GM12878 (cell line): ENCODE results near the gene HIVEP3.

Experiments used
- BACH1 ChIP-seq: fragments of 450-650 bp; IDR thresholded peaks from 2 replicates; pipeline ENCODE4 v1.6.1; 2017; ENCODE audit warnings: mild to moderate bottlenecking, borderline replicate concordance
- BMI1 ChIP-seq: fragments of 450-650 bp; IDR thresholded peaks from 2 replicates; pipeline ENCODE4 v1.6.1; 2016; ENCODE audit warnings: mild to moderate bottlenecking, moderate library complexity, borderline replicate concordance
- CEBPB ChIP-seq, 2 experiments: fragments of 150-350 bp in 1 of 2; IDR thresholded peaks; 2 replicates each; pipeline ENCODE4 v1.6.1; 2012 to 2014; ENCODE audit warnings: low read depth in 2 of 2, low read length in 2 of 2, borderline replicate concordance in 1 of 2, inconsistent platforms in 1 of 2
- CHD4 ChIP-seq: fragments of 200-600 bp; sonication (generic); IDR thresholded peaks from 2 replicates; pipeline ENCODE4 v1.6.1; 2016; ENCODE audit warnings: mild to moderate bottlenecking
- E2F4 ChIP-seq: IDR thresholded peaks from 2 replicates; pipeline ENCODE4 v1.6.1; 2012; ENCODE audit warnings: low read depth, low read length, improper control_type of control experiment
- HDAC2 ChIP-seq: fragments of 200-600 bp; sonication (generic); IDR thresholded peaks from 2 replicates; pipeline ENCODE4 v1.6.1; 2017
- KDM1A ChIP-seq: fragments of 200-600 bp; sonication (generic); IDR thresholded peaks from 2 replicates; pipeline ENCODE4 v1.6.1; 2016; ENCODE audit warnings: borderline replicate concordance
- NFIC ChIP-seq: IDR thresholded peaks from 2 replicates; pipeline ENCODE4 v1.6.1; 2012; ENCODE audit warnings: low read depth, mild to moderate bottlenecking, inconsistent platforms, low read length, moderate library complexity
- NR2F1 ChIP-seq: fragments of 450-650 bp; conservative IDR thresholded peaks from 2 replicates; pipeline ENCODE4 v1.6.1; 2017; ENCODE audit warnings: mild to moderate bottlenecking
- POLR2A ChIP-seq: IDR thresholded peaks from 2 replicates; pipeline ENCODE4 v1.6.1; 2011; ENCODE audit warnings: low read depth, mild to moderate bottlenecking, low read length
- RBBP5 ChIP-seq: fragments of 200-600 bp; sonication (generic); conservative IDR thresholded peaks from 2 replicates; pipeline ENCODE4 v1.6.1; 2016
- REST ChIP-seq: IDR thresholded peaks from 2 replicates; pipeline ENCODE4 v1.6.1; 2012; ENCODE audit warnings: mild to moderate bottlenecking, low read depth, low read length
- TF ChIP-seq, protein P1 (sequence below), 3 experiments: IDR thresholded peaks in 2 of 3; conservative IDR thresholded peaks in 1 of 3; 2 replicates each; pipeline ENCODE4 v1.5.1; 2011; ENCODE audit warnings: low read depth in 3 of 3, low read length in 3 of 3, mild to moderate bottlenecking in 3 of 3, control low read depth in 2 of 3, moderate library complexity in 2 of 3, inconsistent platforms in 1 of 3, mixed read lengths in 1 of 3; ENCODE audit not compliant: control insufficient read depth in 2 of 3, insufficient read depth in 1 of 3; ENCODE audit errors: extremely low read depth in 1 of 3

GRCh38 chr1:41819843-41820242 is 98.9 kb downstream of the HIVEP3 start:
- no peak for TF ChIP-seq KDM1A
- TF ChIP-seq NR2F1 = no peak
- TF ChIP-seq, protein P1, sequence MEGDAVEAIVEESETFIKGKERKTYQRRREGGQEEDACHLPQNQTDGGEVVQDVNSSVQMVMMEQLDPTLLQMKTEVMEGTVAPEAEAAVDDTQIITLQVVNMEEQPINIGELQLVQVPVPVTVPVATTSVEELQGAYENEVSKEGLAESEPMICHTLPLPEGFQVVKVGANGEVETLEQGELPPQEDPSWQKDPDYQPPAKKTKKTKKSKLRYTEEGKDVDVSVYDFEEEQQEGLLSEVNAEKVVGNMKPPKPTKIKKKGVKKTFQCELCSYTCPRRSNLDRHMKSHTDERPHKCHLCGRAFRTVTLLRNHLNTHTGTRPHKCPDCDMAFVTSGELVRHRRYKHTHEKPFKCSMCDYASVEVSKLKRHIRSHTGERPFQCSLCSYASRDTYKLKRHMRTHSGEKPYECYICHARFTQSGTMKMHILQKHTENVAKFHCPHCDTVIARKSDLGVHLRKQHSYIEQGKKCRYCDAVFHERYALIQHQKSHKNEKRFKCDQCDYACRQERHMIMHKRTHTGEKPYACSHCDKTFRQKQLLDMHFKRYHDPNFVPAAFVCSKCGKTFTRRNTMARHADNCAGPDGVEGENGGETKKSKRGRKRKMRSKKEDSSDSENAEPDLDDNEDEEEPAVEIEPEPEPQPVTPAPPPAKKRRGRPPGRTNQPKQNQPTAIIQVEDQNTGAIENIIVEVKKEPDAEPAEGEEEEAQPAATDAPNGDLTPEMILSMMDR (IDR thresholded peaks at IDR 0.05 in 2 of 3, conservative IDR thresholded peaks at IDR 0.05 in 1 of 3; ENCODE audit: control insufficient read depth in 2 of 3, extremely low read depth in 1 of 3, insufficient read depth in 1 of 3, low read depth in 3 of 3, low read length in 3 of 3) = no peak
- TF ChIP-seq CHD4 = no peak
- TF ChIP-seq NFIC = no peak
- TF ChIP-seq RBBP5 = no peak
- TF ChIP-seq POLR2A = no peak
- no peak for TF ChIP-seq E2F4
- TF ChIP-seq HDAC2 = no peak
- no peak for TF ChIP-seq REST
- TF ChIP-seq BACH1 = no peak
- no peak for TF ChIP-seq CEBPB (IDR thresholded peaks at IDR 0.05; ENCODE audit: borderline replicate concordance in 1 of 2, low read depth in 2 of 2, low read length in 2 of 2)
- TF ChIP-seq BMI1 = no peak
